WERI-Rb-1 (cell line): Measurements from ENCODE around the gene APOBR.
"Not testable (repeated sequence)": the region's sequence is repeated elsewhere in the genome, so short reads cannot be mapped to it uniquely, and the experiment has no call there.

Source experiments
- DNase-seq: peaks from one replicate; pipeline ENCODE4 v3.0.0-alpha.2; 2020
- H3K27ac ChIP-seq: fragments of 250-450 bp; sonication (Bioruptor Pico); 2 replicates; pipeline ENCODE4 v1.5.1; 2020; ENCODE audit warnings: mild to moderate bottlenecking, moderate library complexity
- H3K27me3 ChIP-seq: fragments of 250-450 bp; sonication (Bioruptor Pico); 2 replicates; pipeline ENCODE4 v1.5.1; 2021; ENCODE audit warnings: mild to moderate bottlenecking, low read depth, moderate library complexity; ENCODE audit not compliant: insufficient read depth, severe bottlenecking
- H3K36me3 ChIP-seq: fragments of 250-450 bp; sonication (Bioruptor Pico); 2 replicates; pipeline ENCODE4 v1.5.1; 2020; ENCODE audit warnings: mild to moderate bottlenecking, moderate library complexity
- H3K4me3 ChIP-seq: 2 replicates; pipeline ENCODE4 v1.5.1; 2011; ENCODE audit warnings: low read depth, mild to moderate bottlenecking, control low read depth, low read length
- H3K9me3 ChIP-seq: fragments of 250-450 bp; sonication (Bioruptor Pico); 2 replicates; pipeline ENCODE4 v1.5.1; 2021; ENCODE audit warnings: mild to moderate bottlenecking, moderate library complexity; ENCODE audit not compliant: severe bottlenecking
- TF ChIP-seq, protein P1 (sequence below): IDR thresholded peaks from 2 replicates; pipeline ENCODE4 v1.5.1; 2011; ENCODE audit warnings: low read depth, mild to moderate bottlenecking, control low read depth, inconsistent platforms, low read length

APOBR gene, protein sequence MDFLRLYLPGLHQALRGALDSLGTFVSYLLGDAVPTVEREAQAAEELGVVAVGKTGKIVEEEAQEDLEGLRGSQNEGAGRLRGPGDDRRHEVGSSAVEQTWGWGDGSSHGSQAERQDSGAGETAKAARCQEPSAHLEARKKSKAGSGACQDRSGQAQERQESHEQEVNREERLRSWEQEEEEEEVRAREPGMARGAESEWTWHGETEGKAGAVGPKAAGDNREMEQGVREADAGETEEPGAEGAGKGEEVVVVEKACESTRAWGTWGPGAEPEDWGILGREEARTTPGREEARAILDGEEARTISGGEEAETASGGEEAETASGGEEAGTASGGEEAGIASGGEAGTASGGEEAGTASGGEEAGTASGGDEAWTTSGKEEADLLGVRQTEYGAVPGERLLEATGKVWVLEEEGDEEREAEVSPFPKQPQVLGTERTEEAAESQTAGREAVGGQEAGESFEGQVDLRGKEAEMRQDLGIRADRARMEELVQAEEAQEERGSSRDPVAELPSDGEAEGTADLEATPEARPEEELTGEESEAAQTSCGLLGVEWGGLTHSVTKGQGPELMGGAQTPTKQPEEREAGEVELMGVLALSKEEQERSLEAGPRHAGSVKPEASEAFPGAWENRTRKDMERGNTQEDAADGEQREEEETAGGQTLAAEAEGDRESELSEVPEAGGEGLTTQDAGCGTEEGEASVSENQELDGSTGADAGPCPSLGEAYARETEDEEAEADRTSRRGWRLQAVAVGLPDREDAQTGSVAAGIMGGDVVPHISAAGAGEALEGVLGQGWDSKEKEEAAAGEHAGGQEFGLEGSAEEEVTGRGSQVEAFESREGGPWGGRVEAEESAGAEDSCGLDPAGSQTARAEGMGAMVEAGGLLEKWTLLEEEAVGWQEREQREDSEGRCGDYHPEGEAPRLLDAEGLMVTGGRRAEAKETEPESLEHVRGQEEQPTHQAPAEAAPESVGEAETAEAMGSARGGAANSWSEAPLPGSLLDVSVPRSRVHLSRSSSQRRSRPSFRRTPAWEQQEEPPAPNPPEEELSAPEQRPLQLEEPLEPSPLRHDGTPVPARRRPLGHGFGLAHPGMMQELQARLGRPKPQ

DNA sequence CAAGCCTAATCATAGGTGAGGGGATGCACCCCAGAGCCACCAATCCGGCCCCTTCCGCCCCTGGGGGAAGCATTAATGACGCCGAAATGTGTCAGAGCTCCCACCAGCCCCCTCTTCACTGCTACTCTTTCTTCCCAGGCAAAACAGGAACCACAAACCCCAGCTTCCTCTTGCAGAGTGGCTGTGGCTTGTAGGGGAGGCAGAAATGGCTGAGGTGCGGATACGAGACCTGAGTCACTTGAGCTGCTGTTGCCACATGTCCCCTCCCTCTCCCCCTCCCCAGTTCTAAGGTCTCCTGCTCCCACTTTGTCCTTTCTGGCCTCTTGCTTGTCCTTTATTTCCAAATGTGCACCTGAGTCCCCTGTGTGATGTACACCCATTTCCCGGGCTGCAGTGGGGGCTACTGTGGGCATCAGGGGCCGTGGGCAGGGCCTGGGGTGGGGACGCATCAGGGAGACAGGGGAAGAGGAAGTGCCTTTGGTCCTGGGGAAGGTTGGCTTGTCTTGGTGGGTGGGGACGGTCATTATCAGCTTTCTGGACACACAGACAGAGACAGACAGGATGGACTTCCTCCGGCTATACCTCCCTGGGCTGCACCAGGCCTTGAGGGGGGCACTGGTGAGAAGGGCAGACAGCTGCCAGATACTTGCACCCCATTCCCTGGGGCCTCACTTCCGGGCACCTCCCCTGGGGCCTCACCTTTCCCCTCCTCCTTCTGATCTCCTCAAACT lies at the start of gene APOBR:
Gene APOBR (plus strand): TSS at position 523 of the 731 bp plus-strand sequence. CDS start 39 bp downstream, at position 562.
- TF ChIP-seq, protein P1, sequence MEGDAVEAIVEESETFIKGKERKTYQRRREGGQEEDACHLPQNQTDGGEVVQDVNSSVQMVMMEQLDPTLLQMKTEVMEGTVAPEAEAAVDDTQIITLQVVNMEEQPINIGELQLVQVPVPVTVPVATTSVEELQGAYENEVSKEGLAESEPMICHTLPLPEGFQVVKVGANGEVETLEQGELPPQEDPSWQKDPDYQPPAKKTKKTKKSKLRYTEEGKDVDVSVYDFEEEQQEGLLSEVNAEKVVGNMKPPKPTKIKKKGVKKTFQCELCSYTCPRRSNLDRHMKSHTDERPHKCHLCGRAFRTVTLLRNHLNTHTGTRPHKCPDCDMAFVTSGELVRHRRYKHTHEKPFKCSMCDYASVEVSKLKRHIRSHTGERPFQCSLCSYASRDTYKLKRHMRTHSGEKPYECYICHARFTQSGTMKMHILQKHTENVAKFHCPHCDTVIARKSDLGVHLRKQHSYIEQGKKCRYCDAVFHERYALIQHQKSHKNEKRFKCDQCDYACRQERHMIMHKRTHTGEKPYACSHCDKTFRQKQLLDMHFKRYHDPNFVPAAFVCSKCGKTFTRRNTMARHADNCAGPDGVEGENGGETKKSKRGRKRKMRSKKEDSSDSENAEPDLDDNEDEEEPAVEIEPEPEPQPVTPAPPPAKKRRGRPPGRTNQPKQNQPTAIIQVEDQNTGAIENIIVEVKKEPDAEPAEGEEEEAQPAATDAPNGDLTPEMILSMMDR: no peak
- no peak for DNase-seq
- no peak within 1 kb of the TSS for H3K4me3 ChIP-seq
- H3K27ac ChIP-seq: no peak within 1 kb of the TSS
- no peaks in the 10 kb centered on the region for H3K27me3 ChIP-seq
- no peaks in the 10 kb centered on the region for H3K9me3 ChIP-seq
- no peaks in the 10 kb centered on the region for H3K36me3 ChIP-seq

DNA sequence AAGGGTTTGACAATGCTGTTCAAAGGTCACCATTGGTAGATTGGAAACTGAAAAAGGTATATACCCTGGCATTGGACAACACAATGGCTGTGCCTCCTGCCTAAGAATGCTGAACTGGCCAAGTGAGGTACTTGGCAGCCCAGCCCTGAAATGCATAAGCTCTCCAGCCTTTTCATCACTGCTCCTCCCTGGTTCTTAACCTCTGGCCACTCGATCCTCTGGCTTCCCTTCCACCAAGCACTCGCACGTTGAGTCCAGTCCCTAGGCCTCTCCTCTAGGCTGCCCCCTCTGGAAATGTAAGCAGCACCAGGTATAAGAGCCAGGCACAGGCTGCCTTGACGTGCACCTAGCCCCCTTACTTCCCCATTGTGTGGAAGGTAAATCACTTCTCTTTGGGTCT lies 48.1 kb upstream of the APOBR start:
- DNase-seq, H3K4me3 ChIP-seq, H3K9me3 ChIP-seq, H3K27ac ChIP-seq, H3K36me3 ChIP-seq, H3K27me3 ChIP-seq: not testable (repeated sequence)

DNA sequence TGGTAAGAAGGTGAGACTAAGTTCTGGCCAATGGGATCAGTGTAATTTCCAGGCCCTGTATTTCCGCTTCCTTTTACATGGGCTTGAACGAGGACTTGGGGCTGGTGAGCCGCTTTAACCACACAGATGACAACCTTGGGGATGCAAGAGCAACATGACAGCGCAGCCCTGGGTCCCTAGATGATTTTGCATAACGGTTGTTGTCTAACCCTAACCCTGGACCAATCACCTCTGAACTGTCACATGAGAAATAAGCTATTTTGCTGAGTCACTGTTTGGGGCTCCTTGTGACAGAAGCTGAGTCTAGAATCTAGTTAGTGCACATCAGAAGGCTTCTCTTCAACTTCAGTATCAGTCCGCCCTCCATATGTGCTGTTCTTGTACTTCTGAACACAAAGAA lies 47.4 kb upstream of the APOBR start:
- H3K4me3 ChIP-seq: not testable (repeated sequence)

DNA sequence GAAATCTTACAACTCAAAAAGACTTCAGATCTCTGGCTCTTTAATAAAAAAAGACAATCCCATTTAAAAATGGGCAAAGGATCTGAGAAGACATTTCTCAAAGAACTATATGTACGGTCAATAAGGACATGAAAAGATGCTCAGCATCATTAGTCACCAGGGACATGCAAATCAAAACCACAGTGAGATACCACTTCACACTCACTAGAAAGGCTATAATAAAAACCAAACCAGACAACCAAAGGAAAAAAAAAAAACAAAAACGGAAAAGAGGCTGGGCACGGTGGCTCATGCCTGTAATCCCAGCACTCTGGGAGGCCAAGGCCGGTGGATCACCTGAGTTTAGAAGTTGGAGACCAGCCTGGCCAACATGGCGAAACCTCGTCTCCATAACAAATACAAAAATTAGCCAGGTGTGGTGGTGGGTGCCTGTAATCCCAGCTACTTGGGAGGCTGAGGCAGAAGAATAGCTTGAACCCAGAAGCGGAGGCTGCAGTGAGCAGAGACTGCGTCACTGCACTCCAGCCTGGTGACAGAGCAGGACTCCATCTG lies 20.7 kb upstream of the APOBR start:
- Histone ChIP-seq H3K36me3 (peaks cover 14% of the 10 kb centered on the region), H3K4me3 (no peak overlapping the region), H3K9me3 (no peaks in the 10 kb centered on the region), H3K27ac (no peak overlapping the region), H3K27me3 (no peaks in the 10 kb centered on the region)
- no peak for DNase-seq
- TF ChIP-seq, protein P1: no peak

More for the DNA sequence above, 47.4 kb upstream of the APOBR start:
- H3K36me3 ChIP-seq, DNase-seq, H3K9me3 ChIP-seq, H3K27ac ChIP-seq, H3K27me3 ChIP-seq: not testable (repeated sequence)

DNA sequence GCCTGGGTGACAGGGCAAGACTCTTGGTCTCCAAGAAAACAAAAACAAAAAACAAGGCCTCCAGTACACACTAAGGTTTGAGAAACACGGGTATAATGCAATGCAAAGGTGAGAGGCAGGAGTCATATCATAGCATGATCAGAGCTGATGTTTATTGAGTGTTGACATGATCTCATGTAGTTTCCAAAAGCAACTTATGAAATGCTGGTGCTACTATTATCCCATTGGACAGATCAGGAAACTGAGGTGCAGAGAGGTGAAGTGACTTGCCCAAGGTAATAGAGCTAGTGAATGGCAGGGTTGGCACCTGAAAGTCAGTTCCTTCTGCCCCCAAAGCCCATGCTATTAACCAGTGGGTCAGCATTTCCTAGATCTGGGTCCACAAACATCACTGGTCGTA lies 19.2 kb upstream of the APOBR start:
- Histone ChIP-seq H3K27me3 (no peaks in the 10 kb centered on the region), H3K9me3 (no peaks in the 10 kb centered on the region), H3K27ac (no peak overlapping the region), H3K36me3 (peaks cover 14% of the 10 kb centered on the region), H3K4me3 (no peak overlapping the region)
- TF ChIP-seq, protein P1: no peak
- DNase-seq: no peak

DNA sequence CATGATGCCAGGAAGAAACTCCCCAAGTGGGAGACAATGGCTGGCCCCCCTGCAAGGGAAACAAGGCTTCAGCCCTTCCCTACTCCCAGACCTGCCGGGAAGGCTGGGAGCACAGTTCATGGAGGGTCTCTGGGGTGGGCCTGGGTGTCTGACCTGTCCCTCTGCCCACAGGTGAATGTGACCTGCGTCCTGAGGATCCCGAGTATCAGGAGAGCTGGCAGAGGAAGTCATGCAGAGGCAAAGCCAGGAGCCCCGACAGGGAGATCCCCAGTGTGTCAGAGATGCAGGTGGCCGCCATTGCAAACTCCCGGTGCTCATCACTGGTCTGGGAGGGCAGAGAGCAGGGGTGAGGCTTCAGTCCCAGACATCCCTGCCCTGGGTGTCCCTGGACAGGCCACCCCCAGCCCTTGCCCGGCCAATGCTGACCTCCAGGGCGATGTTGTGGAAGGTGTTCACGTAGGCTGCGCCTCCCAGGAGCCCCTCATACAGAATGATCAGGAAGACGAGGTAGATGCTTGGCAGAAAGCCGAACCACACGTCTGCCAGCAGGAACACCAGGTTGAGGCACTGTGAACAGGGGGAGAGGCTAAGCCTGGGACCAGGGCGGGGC lies 17.0 kb upstream of the APOBR start:
- H3K27ac ChIP-seq: no peak overlapping the region
- H3K9me3 ChIP-seq: no peaks in the 10 kb centered on the region
- H3K36me3 ChIP-seq: peaks cover 19% of the 10 kb centered on the region
- DNase-seq: no peak
- H3K4me3 ChIP-seq: no peak overlapping the region
- TF ChIP-seq, protein P1: no peak
- H3K27me3 ChIP-seq: no peaks in the 10 kb centered on the region
